Activated CD8-positive, alpha-beta memory T cell treated with anti-CD3 and anti-CD28 coated beads, Interleukin-2, amount 50 U/mL, for 24 hours (primary cell): Measurements from ENCODE around the gene SESTD1.
"Not testable (repeated sequence)": the region's sequence is repeated elsewhere in the genome, so short reads cannot be mapped to it uniquely, and the experiment has no call there.

Source experiments
- DNase-seq: peaks from one replicate; pipeline ENCODE4 v3.0.0-alpha.2; 2020; ENCODE audit errors: extremely low read depth

Gene SESTD1

GRCh38 chr2:179266271-179266670 lies 1.6 kb upstream of the SESTD1 start:
- DNase-seq, result no peak

- no peak for DNase-seq
Observed at GRCh38 chr2:179265082-179265510, 464 bp upstream of the SESTD1 start.

GRCh38 chr2:179263446-179264367 lies 925 bp downstream of the SESTD1 start:
- DNase-seq, result no peak

GRCh38 chr2:179263015-179263414 lies 1.6 kb downstream of the SESTD1 start:
- DNase-seq, result no peak

DNA sequence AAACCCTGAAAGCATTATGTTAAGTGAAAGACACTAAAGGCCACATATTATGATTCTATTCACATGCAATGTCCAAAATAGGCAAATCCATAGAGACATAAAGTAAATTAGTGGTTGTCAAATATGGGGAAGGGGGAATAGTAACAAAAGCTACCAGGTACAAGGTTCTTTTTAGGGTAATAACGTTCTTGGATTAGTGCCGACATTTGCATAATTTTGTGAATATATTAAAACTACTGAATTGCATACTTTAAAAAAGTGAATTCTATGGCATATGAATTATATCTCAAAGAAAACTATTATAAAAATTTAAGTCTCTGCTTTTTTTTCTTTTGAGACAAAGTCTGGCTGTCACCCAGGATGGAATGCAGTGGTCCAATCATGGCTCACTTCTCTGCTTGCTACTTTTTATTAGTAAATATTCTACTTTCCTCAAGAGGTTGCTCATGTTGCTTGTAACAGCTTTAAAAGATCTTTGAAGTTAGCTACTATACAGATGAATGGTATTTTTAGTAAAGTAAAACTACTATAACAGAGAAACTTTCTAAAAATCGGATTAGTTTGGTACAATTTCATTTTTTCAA lies 2.5 kb downstream of the SESTD1 start:
- DNase-seq, result no peak

- DNase-seq, result no peak
Observed at GRCh38 chr2:179261151-179261825, 3.3 kb downstream of the SESTD1 start.

DNA sequence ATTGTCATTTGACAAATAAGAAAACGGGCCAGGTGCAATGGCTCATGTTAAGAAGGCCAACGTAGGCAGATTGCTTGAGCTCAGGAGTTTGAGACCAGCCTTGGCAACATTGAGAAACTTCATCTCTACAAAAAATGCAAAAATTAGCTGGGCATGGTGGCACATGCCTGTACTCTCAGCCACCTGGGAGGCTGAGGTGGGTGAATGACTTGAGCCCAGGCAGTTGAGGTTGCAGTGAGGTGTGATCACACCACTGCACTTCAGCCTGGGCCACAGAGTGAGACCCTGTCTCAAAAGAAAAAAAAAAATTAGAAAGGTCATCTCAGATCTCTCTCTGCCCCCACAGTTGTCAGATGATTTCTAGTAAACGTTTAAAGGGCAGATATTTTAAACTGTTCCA lies 4.4 kb downstream of the SESTD1 start:
- DNase-seq, result no peak

GRCh38 chr2:179255129-179255528 lies 9.5 kb downstream of the SESTD1 start:
- no peak for DNase-seq

DNA sequence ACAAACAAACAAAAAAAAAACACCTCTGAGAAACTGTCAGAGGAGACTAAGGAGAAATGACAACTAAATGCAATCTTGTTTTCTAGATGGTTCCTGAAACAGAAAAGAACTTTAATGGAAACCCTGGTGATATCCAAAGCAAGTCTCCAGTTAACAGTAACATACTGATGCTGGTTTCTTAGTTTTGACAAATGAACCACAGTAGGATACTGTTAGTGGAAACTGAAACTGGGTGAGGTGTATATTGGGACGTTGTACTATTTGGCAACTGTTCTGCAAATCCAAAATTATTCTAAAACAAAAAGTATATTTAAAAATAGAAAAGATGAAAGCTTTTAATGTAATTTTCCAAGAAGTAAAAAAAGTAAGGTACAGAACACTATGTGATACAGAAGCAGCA lies 11.4 kb downstream of the SESTD1 start:
- no peak for DNase-seq

DNA sequence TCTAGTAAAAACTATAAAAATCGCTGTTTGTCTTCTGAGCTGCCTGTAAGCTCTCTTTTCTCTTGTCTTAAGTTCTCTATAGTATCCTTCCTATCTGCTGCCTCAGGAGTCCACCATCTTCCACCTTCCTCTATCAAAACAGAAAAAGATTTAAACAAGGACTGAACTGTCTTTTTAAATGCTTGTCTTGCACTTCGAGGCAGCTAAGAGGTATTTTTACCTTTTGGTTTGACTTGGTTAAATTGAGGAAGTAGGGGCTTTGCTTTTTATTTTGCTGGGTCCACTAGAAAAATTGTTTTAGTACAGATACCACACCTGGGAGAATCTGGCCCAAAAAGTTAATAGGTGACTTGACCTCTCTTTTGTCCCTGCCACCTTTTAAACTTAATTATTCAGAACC lies 12.2 kb downstream of the SESTD1 start:
- no peak for DNase-seq

- no peak for DNase-seq
Observed at GRCh38 chr2:179251870-179252269, 12.8 kb downstream of the SESTD1 start.

DNA sequence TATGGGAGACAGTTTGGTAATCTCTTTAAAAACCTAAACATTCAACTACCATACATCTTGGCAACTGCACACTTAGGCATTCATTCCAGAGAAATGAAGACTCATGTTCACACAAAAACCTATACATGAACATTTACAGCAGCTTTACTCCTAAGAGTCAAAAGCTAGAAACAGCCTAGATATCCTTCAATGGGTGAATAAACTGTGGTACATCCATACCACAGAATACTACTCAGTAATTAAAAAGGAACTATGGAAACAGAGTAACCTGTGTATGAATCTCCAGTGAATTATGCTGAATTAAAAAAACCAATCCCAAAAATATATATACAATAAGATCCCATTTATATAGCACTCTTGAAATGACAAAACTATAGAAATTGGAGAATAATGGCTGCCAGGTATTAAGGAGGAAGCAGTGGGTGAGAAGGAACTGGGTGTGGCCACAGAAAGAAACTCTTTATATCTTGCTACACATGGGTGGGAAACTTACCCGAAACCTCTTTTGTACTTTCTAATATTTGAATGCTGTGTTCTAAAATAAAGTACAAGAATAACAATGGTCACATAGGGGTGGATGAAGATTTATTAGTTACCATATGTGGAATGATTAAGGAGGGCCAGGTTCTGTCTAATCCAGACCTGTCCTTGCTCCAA lies 13.7 kb downstream of the SESTD1 start:
- DNase-seq, result no peak

DNA sequence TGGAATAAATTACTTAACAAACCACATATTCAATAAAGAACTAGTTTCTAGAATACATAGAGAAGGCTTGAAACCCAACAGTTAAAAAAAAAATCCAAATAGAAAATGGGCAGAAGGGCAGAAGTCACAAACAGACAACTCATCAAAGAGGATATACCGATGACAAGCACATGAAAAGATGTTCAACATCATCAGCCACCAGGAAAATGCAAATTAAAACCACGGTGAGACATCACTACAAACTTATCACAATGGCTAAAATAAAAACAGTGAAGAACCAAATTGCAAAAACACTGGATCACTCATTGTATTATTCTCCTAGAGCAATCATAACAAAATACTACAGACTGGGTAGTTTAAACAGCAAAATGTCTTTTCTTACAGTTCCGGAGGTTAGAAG lies 14.5 kb downstream of the SESTD1 start:
- DNase-seq, result no peak

DNA sequence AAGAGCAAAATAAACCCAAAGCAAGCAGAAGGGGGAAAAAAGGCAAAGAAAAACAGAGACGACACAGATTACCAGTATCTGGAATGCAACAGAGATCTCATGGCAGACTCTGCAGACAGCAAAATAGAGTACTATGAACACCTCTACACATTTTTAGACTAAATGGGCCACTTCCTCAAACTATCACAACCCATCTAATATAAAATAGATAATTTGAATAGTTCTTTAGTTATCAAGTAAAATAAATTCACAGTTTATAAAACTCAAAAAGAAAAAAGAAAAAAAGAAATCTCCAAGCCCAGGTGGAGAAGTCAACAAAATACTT lies 16.6 kb downstream of the SESTD1 start:
- DNase-seq, result no peak

- DNase-seq, result no peak
Observed at GRCh38 chr2:179247318-179248023, 17.2 kb downstream of the SESTD1 start.

GRCh38 chr2:179245843-179246242 lies 18.8 kb downstream of the SESTD1 start:
- not testable (repeated sequence) for DNase-seq

DNA sequence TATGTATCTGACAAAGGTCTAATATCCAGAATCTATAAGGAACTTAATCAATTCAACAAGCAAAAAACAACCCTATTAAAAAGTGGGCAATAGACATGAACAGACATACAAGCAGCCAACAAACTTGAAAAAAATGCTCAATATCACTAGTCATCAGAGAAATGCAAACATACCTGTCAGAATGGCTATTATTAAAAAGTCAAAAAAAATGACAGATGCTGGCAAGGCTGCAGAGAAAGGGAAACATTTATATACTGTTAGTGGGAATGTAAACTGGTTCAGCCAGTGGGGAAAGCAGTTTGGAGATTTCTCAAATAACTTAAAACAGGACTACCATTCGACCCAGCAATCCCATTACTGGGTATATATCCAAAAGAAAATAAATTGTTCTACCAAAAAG lies 21.6 kb downstream of the SESTD1 start:
- no peak for DNase-seq

- no peak for DNase-seq
Observed at GRCh38 chr2:179240481-179241451, 23.9 kb downstream of the SESTD1 start.

DNA sequence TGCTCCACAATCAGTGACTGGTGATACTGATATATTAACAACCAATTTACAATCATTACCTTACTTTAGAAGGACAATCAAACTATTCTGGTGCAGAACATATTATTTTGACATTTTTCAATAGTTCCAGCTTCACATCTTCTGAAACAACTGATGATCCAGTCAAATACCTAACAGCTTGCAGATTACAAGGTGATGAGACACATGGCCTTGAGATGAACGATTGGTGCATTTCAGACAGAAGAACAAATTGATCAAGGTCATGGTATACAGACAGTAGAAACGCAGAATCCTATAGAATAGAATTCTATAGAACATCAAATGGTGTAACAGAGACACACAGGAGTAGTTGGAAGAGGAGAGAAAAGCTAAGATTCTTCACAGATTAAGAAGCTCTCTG lies 24.8 kb downstream of the SESTD1 start:
- no peak for DNase-seq

DNA sequence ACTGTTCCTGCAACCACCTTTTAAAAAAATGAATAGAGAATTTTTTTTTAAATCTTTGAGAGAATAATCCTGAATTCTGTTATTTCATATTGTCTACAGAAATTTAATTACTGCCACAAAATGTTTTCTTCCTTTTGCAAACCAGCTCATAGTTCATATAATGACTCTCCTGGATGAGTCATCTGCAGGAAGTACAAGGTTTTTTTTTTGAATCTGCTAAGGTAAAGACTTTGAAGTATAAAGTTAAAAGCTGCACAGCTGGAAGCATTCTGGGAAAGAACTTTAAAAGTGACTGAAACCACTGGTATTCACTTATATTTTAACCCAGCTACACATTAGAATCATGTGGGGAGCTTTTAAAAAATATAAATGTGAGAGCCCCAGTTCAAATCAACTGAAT lies 25.4 kb downstream of the SESTD1 start:
- no peak for DNase-seq

- DNase-seq, result no peak
Observed at GRCh38 chr2:179238027-179238426, 26.6 kb downstream of the SESTD1 start.
